Stimulated activated memory B cell treated with anti-CD40 and anti-IgM and Interleukin-4, amounts not matched to agents 10 μg/mL and 1 μg/mL and 100 μg/mL, for 72 hours (primary cell): ENCODE data around the gene GTPBP3.
A peak's percentile ranks its signal among the peaks of the same experiment; 100 is the strongest.

ENCODE experiments used
- ATAC-seq: fragments of 150-1000 bp; cut with Tn5 transposase; 2 replicates; pipeline ENCODE4 v1.10.0; 2021
- H3K27ac Mint-ChIP-seq: one replicate; pipeline ENCODE4 v1.8.0; 2022; ENCODE audit warnings: mild to moderate bottlenecking, mixed read lengths
- H3K27me3 Mint-ChIP-seq: one replicate; pipeline ENCODE4 v1.8.0; 2022; ENCODE audit warnings: mixed read lengths
- H3K36me3 Mint-ChIP-seq: one replicate; pipeline ENCODE4 v1.8.0; 2022; ENCODE audit warnings: mixed read lengths
- H3K4me1 Mint-ChIP-seq: one replicate; pipeline ENCODE4 v1.8.0; 2022; ENCODE audit warnings: mixed read lengths
- H3K4me3 Mint-ChIP-seq: one replicate; pipeline ENCODE4 v1.8.0; 2022; ENCODE audit warnings: mild to moderate bottlenecking, moderate library complexity, mixed read lengths
- H3K9me3 Mint-ChIP-seq: one replicate; pipeline ENCODE4 v1.8.0; 2022; ENCODE audit warnings: mixed read lengths

GTPBP3 gene

DNA sequence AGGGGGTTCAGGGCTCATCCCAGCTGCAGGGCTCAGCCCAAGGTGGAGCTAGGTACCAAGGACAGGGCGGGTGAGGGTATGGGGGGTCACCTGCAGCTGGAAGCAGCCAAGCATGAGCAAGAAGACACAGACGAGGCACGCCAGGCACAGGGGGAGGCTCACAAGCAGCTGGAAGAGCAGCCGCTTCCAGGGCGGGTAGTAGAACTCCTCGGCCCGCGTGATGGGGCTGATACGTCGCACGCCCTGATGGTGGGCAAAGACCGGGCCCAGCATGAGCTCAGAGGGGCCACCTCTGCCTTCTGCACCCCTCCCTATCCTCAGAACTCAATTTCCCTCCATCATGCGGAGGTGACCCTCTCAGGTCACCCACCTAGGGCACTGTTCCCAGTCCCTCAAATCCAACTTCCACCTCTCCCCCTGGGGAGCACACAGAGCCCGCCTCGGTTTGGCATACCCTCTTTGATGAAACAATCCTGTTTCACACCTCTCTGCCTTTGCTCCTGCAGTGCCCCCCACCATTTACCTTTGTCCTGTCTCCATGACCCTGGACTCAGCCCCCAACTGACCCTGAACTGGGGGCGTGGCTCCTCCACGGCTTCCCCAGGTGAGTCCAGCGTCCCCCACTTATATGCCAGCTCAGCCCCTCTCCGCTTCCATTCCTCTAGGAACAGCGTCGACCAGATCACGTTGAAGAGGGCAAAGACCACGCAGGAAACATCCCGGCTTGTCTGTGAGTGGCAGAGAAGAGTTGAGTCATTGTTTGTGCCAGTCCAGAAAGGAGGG lies 6.9 kb upstream of the GTPBP3 start:
- no peaks in the 10 kb centered on the region for H3K36me3 Mint-ChIP-seq
- no peak for ATAC-seq
- peaks cover 39% of the 10 kb centered on the region for H3K27me3 Mint-ChIP-seq
- no peak overlapping the region for H3K27ac Mint-ChIP-seq
- H3K4me1 Mint-ChIP-seq = peaks cover 31% of the 10 kb centered on the region
- H3K4me3 Mint-ChIP-seq = peak overlapping the region; percentile 22
- peaks cover 2% of the 10 kb centered on the region for H3K9me3 Mint-ChIP-seq

DNA sequence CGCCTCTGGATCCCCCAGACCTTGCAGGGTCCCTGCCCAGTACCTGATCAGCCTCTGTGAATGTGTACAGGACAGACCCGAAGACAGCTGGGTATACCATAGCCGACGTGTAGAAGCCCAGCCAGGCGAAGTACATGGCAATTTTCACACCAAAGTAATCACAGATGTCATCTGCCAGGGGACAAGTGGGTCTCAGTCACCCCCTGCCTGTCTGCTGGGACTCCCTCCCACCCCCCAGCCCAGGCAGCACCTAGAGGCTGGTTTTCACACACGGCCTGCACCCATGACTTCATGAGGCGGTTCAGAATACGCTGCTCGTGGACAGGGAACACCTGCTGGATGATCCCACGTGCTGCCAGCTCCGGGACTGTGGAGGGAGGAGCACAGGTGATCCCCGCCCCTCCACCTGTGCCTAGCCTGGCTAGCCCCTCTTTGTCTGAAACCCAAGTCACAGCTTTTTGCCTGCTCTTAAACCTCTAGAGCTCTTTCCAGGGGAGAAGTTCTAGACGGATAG lies 6.3 kb upstream of the GTPBP3 start:
- Mint-ChIP-seq H3K36me3 (no peaks in the 10 kb centered on the region), H3K27ac (no peak overlapping the region), H3K9me3 (peaks cover 2% of the 10 kb centered on the region), H3K27me3 (peaks cover 39% of the 10 kb centered on the region), H3K4me1 (peaks cover 32% of the 10 kb centered on the region), H3K4me3 (no peak overlapping the region)
- no peak for ATAC-seq

DNA sequence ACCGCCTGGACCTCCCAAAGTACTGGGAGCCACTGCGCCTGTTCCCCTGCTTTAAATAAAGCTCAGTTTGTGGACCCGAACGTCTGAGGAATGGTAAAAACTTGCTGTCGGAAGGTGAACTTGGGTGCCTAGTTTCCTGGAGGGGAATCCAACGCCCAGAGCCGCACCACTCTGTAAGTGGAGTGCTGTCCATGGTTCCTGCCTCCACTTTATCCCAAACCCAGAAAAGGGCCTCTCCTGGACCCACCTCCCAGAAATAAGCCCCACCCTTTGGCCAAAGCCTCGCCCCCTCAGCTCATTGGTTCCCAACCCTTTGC lies 5.0 kb upstream of the GTPBP3 start:
- Mint-ChIP-seq H3K4me3 (no peak overlapping the region), H3K27ac (no peak overlapping the region), H3K9me3 (peaks cover 2% of the 10 kb centered on the region), H3K4me1 (peaks cover 40% of the 10 kb centered on the region), H3K36me3 (no peaks in the 10 kb centered on the region), H3K27me3 (peaks cover 39% of the 10 kb centered on the region)
- no peak for ATAC-seq

DNA sequence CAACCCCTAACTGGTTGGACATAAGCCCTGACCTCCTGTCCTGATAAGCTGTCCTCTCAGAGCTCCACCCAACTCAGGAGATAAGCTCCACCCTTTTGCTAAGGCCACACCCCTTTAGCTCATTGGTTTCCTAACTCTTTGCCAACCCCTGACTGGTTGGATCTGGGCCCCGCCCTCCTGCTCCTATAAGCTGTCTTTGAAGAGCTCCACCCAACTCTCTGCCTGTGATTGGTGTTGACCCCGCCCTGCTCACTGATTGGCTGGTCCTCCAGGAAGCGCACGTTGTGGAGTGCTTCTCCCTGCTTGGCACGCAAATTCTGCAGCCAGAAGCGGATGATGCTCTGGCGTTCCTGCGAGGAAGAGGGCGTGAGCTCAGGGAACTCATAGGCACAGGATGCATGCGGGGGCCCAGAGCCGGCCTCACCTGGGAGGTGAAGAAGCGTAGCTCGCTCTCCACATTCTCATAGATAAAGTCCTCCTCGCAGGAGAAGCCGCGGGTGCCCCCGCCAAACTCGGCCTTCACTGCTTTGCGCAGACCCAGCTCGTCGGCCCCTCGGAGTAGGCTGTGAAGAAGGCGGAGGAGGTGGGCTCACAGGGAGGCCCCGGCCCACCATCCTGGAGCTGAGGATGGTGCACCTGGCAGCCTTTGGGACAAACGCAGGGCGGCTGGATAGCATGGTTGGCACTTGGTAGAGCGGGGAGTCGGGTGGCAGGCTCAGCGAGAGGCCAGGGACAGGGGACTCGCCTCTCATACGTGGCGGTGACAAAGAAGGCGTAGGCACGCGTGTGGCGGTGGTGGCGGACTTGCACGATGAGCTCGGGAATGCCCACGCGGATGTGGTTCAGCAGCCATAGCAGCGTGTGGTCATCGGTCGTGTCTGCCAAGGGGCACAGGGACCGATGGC lies 4.4 kb upstream of the GTPBP3 start:
- H3K4me3 Mint-ChIP-seq = no peak overlapping the region
- peaks cover 40% of the 10 kb centered on the region for H3K4me1 Mint-ChIP-seq
- no peak for ATAC-seq
- H3K27me3 Mint-ChIP-seq = peaks cover 39% of the 10 kb centered on the region
- H3K36me3 Mint-ChIP-seq = no peaks in the 10 kb centered on the region
- peaks cover 2% of the 10 kb centered on the region for H3K9me3 Mint-ChIP-seq
- H3K27ac Mint-ChIP-seq = no peak overlapping the region

DNA sequence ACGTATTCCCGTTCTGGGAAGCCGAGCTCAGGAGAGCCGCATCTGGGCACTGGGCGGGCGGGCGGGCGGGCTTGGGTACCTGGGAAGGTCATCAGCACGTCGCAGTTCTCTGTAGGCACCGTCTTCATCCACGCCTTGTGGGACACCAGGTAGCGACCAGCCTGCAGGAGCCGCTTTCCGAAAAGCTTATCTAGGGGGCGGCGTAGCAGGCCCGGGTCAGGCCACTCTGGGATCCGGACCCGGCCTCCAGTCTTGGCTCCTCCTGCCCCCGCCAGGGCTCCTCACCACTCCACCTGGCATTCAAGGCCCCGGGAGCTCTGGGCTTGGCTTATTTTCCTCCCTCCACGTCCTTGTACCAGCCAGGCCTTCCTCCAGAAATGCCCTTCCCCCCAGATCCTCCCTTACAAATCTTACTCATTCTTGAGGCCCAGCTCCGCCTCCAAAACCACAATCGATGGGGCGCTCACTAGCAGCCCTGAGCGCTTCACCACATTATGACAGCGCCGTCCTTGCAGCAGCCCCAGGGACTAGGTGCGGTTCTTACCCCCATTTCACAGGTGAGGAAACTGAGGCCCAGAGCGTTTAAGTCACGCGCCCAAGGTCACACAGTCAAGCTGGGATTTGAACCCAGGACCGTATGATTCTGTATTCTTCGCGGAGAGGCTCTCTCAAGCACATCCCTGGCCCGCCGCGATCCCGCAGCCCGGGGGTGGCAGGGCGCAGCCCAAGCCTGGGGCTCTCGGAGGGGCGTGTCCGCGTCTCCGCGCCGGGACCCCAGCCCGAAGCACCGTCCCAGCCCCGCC lies 3.5 kb upstream of the GTPBP3 start:
- no peaks in the 10 kb centered on the region for H3K36me3 Mint-ChIP-seq
- peaks cover 39% of the 10 kb centered on the region for H3K27me3 Mint-ChIP-seq
- peak; percentile 31 for ATAC-seq
- H3K27ac Mint-ChIP-seq = peak overlapping the region; percentile 26
- peaks cover 2% of the 10 kb centered on the region for H3K9me3 Mint-ChIP-seq
- peak overlapping the region; percentile 24 for H3K4me3 Mint-ChIP-seq
- peaks cover 49% of the 10 kb centered on the region for H3K4me1 Mint-ChIP-seq

DNA sequence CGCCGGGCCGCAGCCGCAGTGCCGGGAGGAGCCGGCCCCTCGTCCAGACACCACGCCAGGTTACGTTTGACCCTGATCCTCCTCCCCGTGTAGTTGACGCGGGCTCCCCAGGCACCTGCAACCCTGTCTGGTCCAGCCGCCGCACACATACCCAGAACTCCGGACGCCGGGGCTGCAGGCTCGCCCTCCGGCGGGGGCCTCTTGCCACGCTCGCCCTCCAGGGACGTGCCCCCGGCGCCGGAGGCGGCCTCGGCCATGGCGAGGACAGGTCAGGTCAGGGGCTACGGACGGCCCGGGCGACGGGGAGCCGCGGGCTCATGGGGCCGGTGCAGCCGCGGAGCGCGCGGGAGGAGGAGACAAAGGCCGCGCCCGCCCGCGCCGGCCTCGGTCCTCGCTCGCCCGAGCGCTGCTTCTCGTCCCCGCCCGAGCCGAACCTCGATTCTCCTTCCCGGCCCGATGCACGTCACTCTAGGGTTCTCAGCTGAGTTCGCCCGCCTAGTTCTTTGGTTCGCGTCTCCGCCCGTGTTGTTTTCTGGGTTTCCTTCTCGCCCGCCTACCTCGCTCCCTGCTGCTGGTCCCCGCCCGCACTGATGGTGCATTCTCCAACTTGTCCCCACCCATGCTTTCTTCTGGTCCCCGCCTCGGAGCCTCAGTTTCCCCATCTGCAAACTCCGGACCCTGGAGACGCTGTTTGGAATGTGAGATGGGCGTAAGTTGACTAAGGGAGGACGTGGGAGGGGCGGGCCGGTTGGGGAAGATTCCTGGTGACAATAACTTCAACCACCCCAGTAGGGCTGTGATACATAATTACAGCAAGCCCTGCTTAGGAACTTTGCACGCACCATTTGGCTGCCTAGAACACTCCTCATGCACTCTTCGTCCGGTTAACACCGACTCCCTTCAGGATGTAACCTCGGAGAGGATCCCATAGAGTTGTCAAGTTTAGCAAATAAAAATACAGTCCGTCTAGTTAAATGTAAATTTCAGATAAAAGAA lies 2.6 kb upstream of the GTPBP3 start, which contains the start of gene ANO8:
Gene ANO8 (minus strand): TSS at position 442 of the 996 bp plus-strand sequence. CDS start 185 bp downstream, at position 257.
- Mint-ChIP-seq H3K4me1 (peaks cover 49% of the 10 kb centered on the region), H3K4me3 (peak within 1 kb of the TSS; percentile 77), H3K36me3 (no peaks in the 10 kb centered on the region), H3K9me3 (peaks cover 2% of the 10 kb centered on the region), H3K27me3 (peaks cover 37% of the 10 kb centered on the region), H3K27ac (peak within 1 kb of the TSS; percentile 26)
- ATAC-seq = peak; percentile 82

DNA sequence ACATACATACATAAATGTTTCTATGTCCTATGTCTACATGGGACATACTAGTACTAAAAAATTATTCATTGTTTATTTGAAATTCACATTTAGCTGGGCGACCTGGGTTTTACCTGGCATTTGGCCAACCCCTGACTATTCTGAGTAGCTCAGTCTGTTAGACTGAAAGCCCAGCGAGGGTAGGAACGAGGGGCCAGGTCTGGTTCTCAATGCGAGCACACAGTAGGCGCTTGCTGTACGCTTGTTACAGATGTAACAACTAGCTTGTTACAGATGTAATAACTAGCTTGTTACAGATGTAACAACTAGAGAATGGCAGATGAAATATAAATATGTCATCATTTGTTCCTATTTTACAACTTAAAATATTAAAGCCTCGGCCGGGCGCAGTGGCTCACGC lies 1.8 kb upstream of the GTPBP3 start:
- H3K27me3 Mint-ChIP-seq = peaks cover 29% of the 10 kb centered on the region
- H3K27ac Mint-ChIP-seq = no peak overlapping the region
- no peak for ATAC-seq
- peaks cover 5% of the 10 kb centered on the region for H3K36me3 Mint-ChIP-seq
- peaks cover 2% of the 10 kb centered on the region for H3K9me3 Mint-ChIP-seq
- peaks cover 48% of the 10 kb centered on the region for H3K4me1 Mint-ChIP-seq
- H3K4me3 Mint-ChIP-seq = no peak overlapping the region

DNA sequence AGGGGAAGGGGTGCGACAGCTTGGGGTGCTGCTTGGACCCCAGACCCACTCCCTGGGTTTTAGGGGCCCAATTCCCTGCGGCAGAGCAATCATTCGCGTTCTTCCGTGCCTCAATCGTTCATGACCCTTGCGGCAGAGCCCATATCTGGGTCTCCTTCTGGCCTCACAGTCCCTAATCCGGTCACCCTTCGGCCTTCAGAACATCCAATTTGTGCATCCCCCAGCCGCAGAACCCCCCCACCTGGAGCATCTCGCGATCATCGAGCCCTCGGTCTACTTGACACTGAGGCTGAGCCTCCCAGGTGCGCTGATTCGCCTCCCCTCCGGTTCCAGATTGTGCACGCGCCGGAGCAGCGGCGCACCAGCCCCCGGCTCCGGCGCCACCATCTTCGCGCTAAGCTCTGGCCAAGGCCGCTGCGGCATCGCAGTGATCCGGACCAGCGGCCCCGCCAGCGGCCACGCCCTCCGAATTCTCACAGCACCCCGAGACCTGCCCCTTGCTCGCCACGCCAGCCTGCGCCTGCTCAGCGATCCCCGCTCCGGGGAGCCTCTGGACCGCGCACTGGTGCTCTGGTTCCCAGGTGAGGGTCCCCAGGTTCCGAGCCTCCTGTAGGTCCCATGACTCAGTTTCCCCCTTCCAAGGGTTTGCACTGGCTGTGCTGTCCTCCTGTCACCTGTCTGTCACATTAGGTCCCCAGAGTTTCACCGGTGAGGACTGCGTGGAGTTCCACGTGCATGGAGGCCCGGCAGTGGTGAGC lies 501 bp downstream of the GTPBP3 start:
- H3K36me3 Mint-ChIP-seq = peaks cover 15% of the 10 kb centered on the region
- no peak for ATAC-seq
- peaks cover under 1% of the 10 kb centered on the region for H3K9me3 Mint-ChIP-seq
- H3K4me3 Mint-ChIP-seq = peak overlapping the region; percentile 97
- peak overlapping the region; percentile 96 for H3K27ac Mint-ChIP-seq
- peaks cover 13% of the 10 kb centered on the region for H3K27me3 Mint-ChIP-seq
- H3K4me1 Mint-ChIP-seq = peaks cover 50% of the 10 kb centered on the region

DNA sequence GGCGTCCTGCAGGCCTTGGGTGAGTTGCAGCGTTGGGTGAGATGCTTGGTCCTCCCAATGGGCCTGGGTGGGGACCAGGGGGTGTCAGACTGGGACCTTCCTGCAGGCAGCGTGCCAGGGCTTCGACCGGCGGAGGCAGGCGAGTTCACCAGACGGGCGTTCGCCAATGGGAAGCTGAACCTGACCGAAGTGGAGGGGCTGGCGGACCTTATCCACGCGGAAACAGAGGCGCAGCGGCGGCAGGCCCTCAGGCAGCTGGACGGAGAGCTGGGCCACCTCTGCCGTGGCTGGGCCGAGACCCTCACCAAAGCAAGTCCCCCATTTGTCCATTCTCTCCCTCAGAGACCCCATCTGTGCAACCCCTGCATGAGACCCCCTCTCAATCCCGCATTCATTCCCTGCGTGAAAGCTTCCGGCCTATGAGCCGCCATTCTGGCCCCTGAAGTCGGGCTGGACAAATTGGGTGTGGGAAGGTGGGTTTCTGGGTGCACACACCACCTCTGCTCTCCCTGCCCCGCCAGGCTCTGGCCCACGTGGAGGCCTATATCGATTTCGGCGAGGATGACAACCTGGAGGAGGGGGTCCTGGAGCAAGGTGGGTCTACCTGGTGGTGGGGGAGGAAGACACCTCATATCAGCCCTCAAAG lies 1.2 kb downstream of the GTPBP3 start:
- peak overlapping the region; percentile 96 for H3K27ac Mint-ChIP-seq
- ATAC-seq = no peak
- peaks cover 15% of the 10 kb centered on the region for H3K36me3 Mint-ChIP-seq
- no peaks in the 10 kb centered on the region for H3K9me3 Mint-ChIP-seq
- peaks cover 6% of the 10 kb centered on the region for H3K27me3 Mint-ChIP-seq
- peak overlapping the region; percentile 97 for H3K4me3 Mint-ChIP-seq
- peaks cover 45% of the 10 kb centered on the region for H3K4me1 Mint-ChIP-seq

DNA sequence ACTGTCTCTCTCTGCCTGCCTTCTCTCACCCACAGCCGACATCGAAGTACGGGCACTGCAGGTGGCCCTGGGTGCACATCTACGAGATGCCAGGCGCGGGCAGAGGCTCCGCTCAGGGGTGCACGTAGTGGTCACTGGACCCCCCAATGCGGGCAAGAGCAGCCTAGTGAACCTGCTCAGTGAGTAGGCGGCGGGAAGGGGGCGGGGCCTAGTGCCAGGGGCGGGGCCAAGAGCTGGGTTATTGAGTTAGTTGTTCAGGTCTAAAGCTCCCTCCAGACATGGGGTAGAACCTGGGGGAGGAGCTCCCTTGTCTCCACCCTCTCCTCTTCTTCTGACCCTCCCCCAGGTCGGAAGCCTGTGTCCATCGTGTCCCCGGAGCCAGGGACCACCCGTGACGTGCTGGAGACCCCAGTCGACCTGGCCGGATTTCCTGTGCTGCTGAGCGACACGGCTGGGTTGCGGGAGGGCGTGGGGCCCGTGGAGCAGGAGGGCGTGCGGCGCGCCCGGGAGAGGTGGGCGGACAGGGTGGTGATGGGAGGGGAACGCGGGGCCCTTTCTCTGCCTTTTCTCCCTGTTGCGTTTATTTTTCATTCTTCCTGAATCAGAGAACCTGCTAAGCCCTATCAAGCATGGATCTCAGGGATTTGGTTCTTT lies 1.9 kb downstream of the GTPBP3 start:
- peak overlapping the region; percentile 97 for H3K4me3 Mint-ChIP-seq
- H3K4me1 Mint-ChIP-seq = peaks cover 39% of the 10 kb centered on the region
- H3K36me3 Mint-ChIP-seq = peaks cover 15% of the 10 kb centered on the region
- H3K27ac Mint-ChIP-seq = no peak overlapping the region
- H3K9me3 Mint-ChIP-seq = no peaks in the 10 kb centered on the region
- no peak for ATAC-seq
- no peaks in the 10 kb centered on the region for H3K27me3 Mint-ChIP-seq

DNA sequence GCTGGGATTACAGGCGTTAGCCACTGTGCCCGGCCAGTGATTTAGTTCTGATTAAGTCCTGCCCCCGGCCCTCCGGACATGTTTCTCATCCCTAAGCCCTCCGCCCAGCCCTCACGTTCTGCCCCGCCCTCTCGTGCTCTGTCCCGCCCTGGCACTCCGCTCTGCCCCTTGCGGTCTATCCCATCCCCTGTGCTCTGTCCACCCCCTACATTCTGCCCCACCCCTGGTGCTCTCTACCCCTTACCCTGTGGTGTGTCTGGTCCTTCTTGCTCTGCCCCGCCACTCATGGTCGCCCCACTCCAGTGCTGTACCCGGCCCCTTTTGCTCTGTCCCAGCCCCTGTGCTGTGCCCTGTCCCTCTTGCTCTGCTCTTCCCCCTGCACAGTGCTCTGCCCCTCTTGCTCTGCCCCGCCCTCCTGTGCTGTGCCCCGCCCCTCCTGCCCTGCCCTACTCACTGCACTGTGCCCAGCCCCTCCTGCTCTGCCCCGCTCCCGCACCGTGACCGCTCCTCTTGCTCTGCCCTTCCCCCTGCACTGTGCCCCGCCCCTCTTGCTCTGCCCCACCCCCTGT lies 3.0 kb downstream of the GTPBP3 start:
- no peak for ATAC-seq
- Mint-ChIP-seq H3K4me3 (no peak overlapping the region), H3K9me3 (no peaks in the 10 kb centered on the region), H3K4me1 (peaks cover 31% of the 10 kb centered on the region), H3K27ac (no peak overlapping the region), H3K36me3 (peaks cover 15% of the 10 kb centered on the region), H3K27me3 (no peaks in the 10 kb centered on the region)

DNA sequence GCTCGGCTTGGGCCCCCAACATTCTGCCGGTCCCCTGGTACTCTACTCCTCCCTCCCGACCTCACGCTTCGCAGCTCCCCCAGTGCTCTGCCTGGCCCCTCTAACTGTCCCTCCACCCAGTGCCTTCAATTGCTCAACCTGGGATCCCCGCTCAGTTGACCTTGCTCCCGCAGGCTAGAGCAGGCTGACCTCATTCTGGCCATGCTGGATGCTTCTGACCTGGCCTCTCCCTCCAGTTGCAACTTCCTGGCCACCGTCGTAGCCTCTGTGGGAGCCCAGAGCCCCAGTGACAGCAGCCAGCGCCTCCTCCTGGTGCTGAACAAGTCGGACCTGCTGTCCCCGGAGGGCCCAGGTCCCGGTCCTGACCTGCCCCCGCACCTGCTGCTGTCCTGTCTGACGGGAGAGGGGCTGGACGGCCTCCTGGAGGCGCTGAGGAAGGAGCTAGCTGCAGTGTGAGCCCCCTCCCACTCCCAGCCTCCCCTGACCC lies 3.6 kb downstream of the GTPBP3 start:
- H3K27ac Mint-ChIP-seq = no peak overlapping the region
- H3K9me3 Mint-ChIP-seq = no peaks in the 10 kb centered on the region
- H3K27me3 Mint-ChIP-seq = no peaks in the 10 kb centered on the region
- H3K4me3 Mint-ChIP-seq = no peak overlapping the region
- ATAC-seq = no peak
- peaks cover 33% of the 10 kb centered on the region for H3K4me1 Mint-ChIP-seq
- H3K36me3 Mint-ChIP-seq = peaks cover 15% of the 10 kb centered on the region
